ENCODE results near the gene EDN1.
A peak's percentile ranks its signal among the peaks of the same experiment; 100 is the strongest.

Gene EDN1

GRCh38 chr6:12289933-12290820, at the start of gene EDN1:
Gene EDN1, plus strand, starts transcription at chr6:12290361. Its CDS starts 269 bp downstream, at chr6:12290630.
- DNase-seq (ENCODE audit: low read depth in 2 of 2): peak; percentile 12 to 52

- no peak for DNase-seq (ENCODE audit: low read depth in 2 of 2)
Measured at GRCh38 chr6:12241493-12242175, 48.5 kb upstream of the EDN1 start.

DNA sequence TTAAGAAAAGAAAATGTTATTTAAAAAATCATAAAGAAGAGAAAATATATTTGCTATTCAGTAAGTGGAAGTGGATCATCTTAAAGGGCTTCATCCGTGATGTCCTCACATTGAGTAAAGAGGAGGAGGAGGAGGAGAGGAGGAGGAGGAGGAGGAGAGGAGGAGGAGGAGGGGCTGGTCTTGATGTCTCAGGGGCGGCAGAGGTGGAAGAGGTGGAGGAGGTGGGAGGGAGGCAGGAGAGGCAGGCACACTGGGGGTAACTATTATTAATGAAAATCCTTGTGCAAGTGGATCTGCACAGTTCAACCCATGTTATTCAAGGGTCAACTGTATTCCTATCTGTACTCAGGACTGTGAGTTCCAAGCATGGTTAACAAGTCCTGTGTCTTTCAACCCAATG, 47.0 kb upstream of the EDN1 start:
- DNase-seq (ENCODE audit: low read depth in 2 of 2): no peak

GRCh38 chr6:12245360-12245759, 44.8 kb upstream of the EDN1 start:
- DNase-seq (ENCODE audit: low read depth in 2 of 2): no peak

- DNase-seq (ENCODE audit: low read depth in 2 of 2): no peak
Measured at GRCh38 chr6:12245763-12246718, 44.1 kb upstream of the EDN1 start.

DNA sequence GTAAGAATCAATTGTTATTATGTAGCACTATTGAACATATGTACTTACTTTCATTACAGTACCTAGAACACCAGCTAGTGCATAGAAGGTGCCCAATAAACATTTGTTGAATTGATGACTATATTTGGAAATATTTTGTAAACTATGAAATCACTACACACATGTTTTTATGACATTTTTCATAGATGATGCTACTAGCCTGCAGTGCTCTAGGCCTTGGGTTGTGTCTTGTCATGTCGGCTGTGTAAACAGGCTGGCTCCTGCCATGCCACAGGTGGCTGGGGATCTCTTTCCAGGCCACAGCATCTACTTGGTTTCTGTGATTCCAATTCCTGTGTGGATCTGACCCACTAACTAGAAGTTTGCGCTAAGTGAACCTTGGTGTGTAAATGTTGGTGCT, 43.3 kb upstream of the EDN1 start:
- DNase-seq (ENCODE audit: low read depth in 2 of 2): no peak

- DNase-seq (ENCODE audit: low read depth in 2 of 2): no peak
Measured at GRCh38 chr6:12249541-12250382, 40.4 kb upstream of the EDN1 start.

DNA sequence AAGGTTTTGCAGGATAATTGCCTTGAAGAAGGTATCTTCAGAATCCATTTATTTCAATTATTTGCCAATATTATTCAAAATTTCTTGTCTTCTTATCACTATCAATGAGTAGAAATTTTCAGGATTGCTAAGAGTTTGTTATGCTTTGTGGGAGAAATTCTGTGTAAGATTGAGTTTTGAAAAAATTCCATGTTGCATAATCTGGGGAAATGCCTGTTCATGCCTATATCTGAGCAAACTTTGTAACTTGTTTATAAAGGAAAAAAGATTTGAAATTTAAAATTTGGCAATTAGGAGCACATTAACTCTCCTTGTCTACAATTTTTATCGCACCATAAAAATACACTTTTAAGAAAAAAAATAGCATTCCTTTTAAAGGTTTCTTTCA, 39.8 kb upstream of the EDN1 start:
- no peak for DNase-seq (ENCODE audit: low read depth in 2 of 2)

DNA sequence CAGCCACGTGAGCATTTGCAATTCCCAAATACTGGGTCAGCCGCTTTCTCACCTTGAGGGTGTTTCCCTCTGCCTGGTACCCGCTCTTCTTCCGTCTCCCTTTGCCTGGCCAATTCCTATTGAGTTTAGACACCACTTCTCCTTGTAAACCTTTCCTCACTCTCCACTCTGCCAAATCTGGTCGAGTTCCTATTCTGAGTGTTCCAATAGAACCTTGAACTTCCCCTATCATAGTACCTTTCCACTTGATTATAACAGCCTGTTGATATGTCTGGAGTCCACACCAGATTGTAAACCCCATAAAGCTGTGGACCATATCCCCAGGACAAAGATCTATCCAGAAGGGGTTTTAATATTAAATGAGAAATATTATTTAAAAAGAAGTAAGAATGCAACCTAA, 36.0 kb upstream of the EDN1 start:
- DNase-seq (ENCODE audit: low read depth in 2 of 2): no peak

GRCh38 chr6:12258191-12258590, 32.0 kb upstream of the EDN1 start:
- DNase-seq (ENCODE audit: low read depth in 2 of 2): no peak

GRCh38 chr6:12258591-12259075, 31.5 kb upstream of the EDN1 start:
- DNase-seq (ENCODE audit: low read depth in 2 of 2): no peak

DNA sequence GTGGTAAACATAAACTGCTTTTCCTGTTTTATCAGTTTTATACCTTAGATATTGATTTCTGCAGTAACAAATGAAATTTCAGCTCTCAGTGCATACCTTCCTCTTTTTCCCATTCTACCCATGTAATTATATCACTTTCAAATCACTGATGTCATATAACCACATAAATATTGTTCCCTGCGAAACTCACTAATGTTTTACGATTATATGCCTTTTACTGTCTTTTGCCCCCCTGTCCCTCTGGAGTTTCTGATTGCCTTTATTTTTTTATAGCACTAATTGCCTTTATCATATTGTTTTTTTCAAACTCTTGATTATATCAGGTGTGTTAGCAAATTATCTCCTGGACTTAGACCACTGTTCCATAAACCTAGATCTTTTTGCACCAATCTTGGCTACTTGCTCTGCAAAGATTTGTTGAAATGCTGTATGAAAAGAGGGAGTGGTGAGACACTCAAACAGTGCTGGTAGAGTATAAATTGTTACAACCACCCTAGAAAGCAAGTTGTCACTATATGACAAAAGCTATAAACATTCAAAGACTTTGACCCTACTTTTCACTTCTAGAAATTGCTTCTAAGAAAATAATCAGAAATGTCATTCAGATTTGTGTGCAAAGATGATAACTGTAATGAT, 29.6 kb upstream of the EDN1 start:
- DNase-seq (ENCODE audit: low read depth in 2 of 2): no peak

DNA sequence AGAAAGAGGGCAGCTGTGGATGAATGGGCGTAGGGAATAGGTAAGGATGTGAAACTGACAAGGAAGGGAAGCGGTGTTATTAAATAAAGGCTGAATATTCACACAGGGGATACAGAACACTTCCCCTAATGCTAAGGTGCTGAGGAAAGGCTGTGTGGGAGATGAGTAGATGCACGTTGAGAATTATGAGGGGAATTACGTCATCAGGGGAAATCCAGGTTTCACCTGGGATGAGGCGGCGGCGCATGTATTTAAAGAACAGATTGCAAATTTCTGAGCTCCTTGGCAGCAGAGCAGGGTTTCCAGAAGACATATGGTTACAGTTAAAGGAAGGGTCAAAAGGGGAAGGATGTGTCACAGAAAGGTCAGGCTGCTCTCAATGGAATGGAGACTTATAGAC, 28.7 kb upstream of the EDN1 start:
- DNase-seq (ENCODE audit: low read depth in 2 of 2): no peak

GRCh38 chr6:12262236-12263061, 27.7 kb upstream of the EDN1 start:
- no peak for DNase-seq (ENCODE audit: low read depth in 2 of 2)

DNA sequence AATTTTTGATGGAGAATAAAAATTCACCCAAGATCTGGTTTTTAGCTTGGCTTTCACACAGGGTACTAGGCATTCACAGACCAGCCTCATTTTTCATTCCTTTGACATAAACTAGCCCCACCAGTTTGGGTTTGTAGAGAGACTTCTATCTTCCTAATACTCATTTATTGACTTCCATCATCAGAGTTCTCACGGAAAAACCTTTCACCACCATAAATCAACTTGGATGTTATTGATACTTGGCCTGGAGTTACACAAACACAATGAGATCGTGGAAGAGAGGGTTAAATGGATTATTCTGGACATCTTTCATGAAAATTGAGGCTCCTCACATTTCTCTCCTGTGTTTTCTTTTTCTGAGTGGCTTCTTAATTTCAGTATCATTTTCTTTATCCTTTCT, 26.8 kb upstream of the EDN1 start:
- no peak for DNase-seq (ENCODE audit: low read depth in 2 of 2)

DNA sequence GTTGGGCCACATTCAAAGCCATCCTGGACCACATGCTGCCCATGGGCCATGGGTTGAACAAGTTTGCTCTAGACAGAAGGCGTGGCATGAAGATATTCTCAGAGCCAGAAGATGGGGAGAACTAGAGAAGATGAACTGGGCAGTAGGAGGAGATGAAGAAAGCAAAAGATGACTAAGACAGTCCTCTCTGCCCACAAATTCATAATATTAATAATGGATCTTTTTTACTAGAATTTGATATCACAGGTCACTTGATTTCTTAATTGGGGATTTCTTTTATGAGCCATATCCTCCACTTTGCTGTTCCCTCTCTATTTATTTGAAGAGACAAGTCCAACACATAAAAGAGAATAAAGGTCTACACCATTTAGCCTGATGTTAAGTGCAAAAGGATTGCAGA, 25.5 kb upstream of the EDN1 start:
- DNase-seq (ENCODE audit: low read depth in 2 of 2): no peak

GRCh38 chr6:12265296-12265695, 24.9 kb upstream of the EDN1 start:
- no peak for DNase-seq (ENCODE audit: low read depth in 2 of 2)

DNA sequence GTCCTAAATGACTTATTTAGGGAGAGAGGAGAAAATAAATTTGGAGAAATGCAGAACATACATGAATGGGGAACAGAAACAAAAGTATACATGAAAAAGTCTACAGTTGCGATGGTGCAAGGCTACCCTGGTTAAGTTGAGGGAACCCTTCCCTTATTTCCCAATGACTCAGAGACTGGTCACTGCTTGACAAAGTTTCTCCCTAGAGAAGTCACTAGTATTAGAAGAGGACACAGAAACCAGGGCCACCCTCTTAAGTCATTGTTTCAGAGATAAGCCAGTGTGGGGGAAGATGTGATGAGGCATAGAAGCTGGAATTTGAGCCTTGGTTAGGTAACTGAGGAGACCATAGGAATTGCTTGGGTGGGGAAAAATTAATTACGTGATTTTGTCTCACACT, 24.4 kb upstream of the EDN1 start:
- DNase-seq (ENCODE audit: low read depth in 2 of 2): no peak

- DNase-seq (ENCODE audit: low read depth in 2 of 2): no peak
Measured at GRCh38 chr6:12266571-12266970, 23.6 kb upstream of the EDN1 start.

- no peak for DNase-seq (ENCODE audit: low read depth in 2 of 2)
Measured at GRCh38 chr6:12269110-12269509, 21.1 kb upstream of the EDN1 start.
